Stimulated activated CD8-positive, alpha-beta memory T cell treated with anti-CD3 and anti-CD28 coated beads, Interleukin-4, amount 100 ng/mL, for 24 hours (primary cell): Measurements from ENCODE around the gene ADAMTS17.

ENCODE experiments used
- DNase-seq: peaks from one replicate; pipeline ENCODE4 v3.0.0-alpha.2; 2020; ENCODE audit warnings: low read depth

Gene ADAMTS17

GRCh38 chr15:100169615-100170290, 172.0 kb downstream of the ADAMTS17 start:
- no peak for DNase-seq

- DNase-seq: no peak
Observed at GRCh38 chr15:100168787-100169186, 173.0 kb downstream of the ADAMTS17 start.

- DNase-seq: no peak
Observed at GRCh38 chr15:100167884-100168375, 173.8 kb downstream of the ADAMTS17 start.

GRCh38 chr15:100166313-100166712, 175.5 kb downstream of the ADAMTS17 start:
- DNase-seq: no peak

GRCh38 chr15:100163961-100164360, 177.8 kb downstream of the ADAMTS17 start:
- no peak for DNase-seq

GRCh38 chr15:100160953-100161352, 180.8 kb downstream of the ADAMTS17 start:
- no peak for DNase-seq

- no peak for DNase-seq
Observed at GRCh38 chr15:100159436-100159835, 182.3 kb downstream of the ADAMTS17 start.

GRCh38 chr15:100158356-100158755, 183.4 kb downstream of the ADAMTS17 start:
- no peak for DNase-seq

GRCh38 chr15:100156201-100156600, 185.6 kb downstream of the ADAMTS17 start:
- DNase-seq: no peak

- no peak for DNase-seq
Observed at GRCh38 chr15:100154338-100154737, 187.4 kb downstream of the ADAMTS17 start.

GRCh38 chr15:100152463-100152862, 189.3 kb downstream of the ADAMTS17 start:
- DNase-seq: no peak

- DNase-seq: no peak
Observed at GRCh38 chr15:100150906-100151305, 190.9 kb downstream of the ADAMTS17 start.

- DNase-seq: no peak
Observed at GRCh38 chr15:100147828-100148227, 193.9 kb downstream of the ADAMTS17 start.

- no peak for DNase-seq
Observed at GRCh38 chr15:100143378-100143777, 198.4 kb downstream of the ADAMTS17 start.

GRCh38 chr15:100141311-100142001, 200.3 kb downstream of the ADAMTS17 start:
- DNase-seq: no peak

GRCh38 chr15:100140527-100141308, 201.1 kb downstream of the ADAMTS17 start:
- DNase-seq: no peak

GRCh38 chr15:100134586-100134985, 207.2 kb downstream of the ADAMTS17 start:
- no peak for DNase-seq

GRCh38 chr15:100134089-100134583, 207.6 kb downstream of the ADAMTS17 start:
- DNase-seq: no peak

- no peak for DNase-seq
Observed at GRCh38 chr15:100133001-100133400, 208.8 kb downstream of the ADAMTS17 start.

GRCh38 chr15:100132309-100132708, 209.5 kb downstream of the ADAMTS17 start:
- no peak for DNase-seq

- DNase-seq: no peak
Observed at GRCh38 chr15:100131321-100132224, 210.2 kb downstream of the ADAMTS17 start.
